Measurements from ENCODE around the gene DISP2.
A peak's percentile ranks its signal among the peaks of the same experiment; 100 is the strongest.

DISP2 gene

DNA sequence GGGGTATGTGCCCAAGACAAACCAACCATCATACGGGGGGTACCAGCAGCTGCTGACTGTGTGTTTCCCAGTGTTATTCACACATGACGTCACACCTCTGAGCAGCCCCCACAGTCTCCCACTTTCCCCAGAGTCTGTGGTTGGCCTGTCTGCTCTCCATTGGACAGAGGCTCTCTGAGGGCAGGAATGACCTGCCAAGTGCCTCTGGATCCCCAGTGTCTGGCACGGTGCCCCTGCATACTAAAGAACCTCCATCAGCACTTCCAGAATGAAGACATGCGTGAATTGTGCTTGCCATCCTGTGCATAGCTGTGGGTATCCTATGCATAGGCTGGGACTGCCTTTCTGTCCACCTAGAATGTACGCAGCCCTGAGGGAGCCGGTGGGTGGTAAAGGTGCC lies 13.8 kb upstream of the DISP2 start:
- no peak for DNase-seq (ENCODE audit: low read depth)

DNA sequence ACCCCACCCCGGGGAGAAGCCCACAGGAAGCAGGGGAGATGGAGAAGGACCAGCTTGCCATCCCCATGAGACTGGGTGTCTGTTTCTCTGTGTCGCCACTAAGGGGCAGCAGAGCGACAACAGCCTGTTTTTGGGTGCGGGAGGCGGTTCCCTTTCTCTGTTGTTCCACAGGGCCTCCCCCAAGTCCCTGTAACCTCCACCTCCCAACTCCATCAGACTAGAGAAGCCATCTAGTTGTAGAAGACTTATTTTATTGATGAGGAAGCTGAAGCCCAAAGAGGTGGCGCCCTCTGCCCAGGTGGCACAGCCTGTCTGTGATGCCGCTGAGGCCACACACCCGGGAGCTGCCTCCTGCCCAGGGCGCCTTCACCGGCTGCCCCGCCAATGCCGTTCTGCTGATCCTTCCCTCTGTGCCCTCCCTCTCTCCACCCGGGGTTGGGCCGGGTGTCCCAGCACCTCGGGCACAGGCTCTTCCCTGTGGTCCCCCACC lies 13.3 kb upstream of the DISP2 start:
- DNase-seq (ENCODE audit: low read depth), result peak; percentile 44

DNA sequence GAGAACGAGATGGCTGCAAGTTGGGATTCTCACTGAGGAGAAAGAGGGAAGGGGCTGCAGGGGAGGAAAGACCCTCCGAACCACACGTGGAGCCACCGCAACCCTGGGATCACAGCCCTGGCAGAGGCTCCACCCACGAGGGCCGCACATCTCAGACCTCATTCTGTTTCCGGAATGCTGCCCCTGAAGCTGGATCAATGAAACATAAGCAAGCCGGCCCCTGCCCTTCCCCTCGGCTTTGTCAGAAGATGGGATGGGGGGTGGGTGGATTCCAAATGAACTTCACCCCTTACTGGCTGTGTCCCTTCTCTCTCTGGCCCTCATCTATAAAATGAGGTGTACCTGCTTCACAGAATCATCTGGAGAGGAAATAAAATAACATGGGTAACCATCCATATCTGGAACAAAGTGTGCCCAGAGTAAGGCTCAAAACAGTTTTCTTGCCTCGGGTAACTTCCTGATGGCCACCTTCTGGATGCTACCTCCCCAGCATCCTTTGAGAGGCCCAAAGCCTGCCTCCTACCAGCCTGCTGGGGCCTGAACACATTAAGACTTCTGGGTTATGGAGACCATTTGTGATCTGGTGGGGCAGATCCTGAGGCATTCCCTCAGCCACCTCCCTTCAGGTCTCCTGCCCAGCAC lies 12.7 kb upstream of the DISP2 start:
- no peak for DNase-seq (ENCODE audit: low read depth)

DNA sequence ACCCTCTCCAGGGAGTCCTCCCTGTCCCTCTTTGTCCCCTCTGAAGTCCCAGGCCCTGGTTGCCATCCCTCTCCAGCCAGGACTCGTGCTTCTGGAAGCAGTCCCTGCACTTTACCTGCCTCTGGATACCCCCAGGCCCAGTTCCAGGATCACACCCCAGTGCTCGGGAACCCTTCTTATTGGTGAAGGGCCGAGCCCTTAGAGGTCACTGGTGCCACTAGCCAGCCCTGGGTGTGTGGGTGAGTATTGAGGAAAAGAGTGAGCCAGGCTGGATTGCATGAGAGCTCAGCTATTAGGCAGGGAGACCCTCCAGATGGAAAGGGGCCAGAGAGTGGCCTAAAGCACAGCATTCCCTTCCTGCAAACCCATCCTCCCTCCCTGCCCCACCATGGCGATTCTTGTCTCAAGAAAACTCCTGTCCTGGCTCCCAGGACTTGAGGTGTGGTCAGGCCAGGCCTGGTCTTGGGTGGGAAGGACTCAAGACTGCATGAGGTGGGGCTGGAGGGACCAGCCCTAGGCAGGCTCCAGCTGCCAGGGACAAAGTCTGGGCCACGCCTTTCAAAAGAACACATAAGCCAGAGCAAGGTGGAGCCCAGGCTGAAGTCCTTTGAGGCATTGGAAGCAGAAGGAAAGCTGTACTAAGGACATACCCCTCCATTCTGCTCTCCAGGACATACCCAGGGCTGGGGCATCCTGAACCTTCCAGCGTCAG lies 12.0 kb upstream of the DISP2 start:
- DNase-seq (ENCODE audit: low read depth), result no peak

DNA sequence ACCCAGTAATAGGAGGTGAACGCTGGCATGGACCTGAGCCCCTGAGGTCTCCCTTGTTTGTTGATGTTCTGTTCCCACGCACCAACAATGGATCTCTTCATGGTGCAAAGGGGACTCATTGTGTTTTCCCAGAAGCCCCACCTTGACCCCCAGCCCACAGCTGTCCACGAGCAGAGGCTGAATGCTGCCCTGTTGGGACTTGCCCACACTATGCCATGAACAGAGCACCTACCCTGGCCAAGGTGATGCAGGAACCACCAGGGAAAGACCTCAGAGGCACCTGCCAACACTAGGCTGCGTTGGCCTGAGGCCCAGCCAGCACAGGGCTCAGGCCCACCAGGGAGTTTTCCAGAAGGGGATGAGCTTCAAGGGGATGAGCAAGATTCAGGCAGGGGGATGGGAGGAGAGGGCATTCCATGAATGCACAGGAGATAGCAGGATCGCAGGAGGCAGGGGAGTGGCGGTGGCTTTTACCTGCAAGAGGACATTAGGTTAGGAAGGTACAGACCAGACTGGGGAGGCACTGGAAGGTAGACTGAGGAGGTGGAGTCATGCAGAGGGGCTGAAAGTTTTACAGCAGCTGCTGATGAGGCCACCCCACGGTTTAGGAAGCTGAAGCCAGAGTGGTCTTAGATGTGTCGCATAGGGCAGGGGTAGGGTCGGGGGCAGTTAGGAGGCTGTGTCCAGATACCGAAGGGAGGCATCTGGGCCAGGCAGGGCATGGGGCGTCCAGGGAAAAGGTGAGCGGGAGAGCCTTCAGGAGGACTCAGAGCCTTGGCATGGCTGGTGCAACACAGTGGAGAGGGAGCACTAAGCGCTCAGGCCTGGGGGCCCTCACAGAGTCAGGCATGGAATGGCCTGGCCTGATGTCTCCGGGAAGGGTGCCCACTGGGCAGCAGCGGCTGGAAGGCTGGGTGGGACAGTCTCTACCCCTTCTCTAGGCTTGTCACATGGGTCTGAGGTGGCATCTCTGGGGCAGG lies 11.2 kb upstream of the DISP2 start:
- no peak for DNase-seq (ENCODE audit: low read depth)

DNA sequence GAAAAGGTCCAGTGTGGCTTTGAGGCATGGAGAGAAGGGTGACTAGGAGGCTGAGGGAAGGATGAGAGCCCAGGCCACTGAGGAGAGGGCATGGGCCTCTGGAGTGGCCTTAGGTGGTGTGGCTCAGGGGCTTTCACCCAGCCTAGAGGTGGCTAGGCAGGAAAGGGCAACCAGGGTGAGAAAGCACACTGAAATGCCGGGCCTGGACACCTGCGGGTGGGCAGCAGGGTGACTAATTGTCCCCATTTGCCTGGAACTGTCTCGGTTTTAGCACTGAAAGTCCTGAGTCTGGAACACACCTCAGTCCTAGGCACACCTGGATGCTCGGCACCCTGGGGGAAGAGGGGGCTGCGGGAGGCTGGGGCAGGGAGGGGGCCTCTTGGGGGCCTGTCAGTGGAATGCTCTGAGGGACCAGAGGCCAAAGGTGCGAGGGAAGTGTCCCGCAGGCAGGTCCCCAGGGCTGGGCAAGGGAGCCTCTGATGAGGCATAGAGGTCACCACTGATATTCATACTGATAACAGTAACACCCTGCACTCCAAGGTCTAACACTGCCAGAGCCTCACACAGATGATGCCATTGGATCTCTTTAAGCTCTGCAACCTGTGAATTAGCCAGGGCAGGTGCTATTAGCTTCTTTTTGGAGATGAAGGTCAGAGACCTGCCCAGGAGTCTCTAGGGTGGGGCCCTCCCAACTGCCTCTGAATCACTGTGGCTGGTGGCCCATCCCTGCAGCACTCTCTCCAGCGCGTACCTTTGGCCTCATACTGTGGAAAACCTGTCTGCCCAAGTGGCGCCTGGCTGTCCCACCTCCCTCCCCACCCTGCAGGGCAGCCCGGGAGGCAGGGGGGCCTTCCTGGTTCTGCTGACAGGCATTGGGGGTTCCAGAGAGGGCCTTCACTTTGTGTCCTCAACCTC lies 10.2 kb upstream of the DISP2 start:
- no peak for DNase-seq (ENCODE audit: low read depth)

DNA sequence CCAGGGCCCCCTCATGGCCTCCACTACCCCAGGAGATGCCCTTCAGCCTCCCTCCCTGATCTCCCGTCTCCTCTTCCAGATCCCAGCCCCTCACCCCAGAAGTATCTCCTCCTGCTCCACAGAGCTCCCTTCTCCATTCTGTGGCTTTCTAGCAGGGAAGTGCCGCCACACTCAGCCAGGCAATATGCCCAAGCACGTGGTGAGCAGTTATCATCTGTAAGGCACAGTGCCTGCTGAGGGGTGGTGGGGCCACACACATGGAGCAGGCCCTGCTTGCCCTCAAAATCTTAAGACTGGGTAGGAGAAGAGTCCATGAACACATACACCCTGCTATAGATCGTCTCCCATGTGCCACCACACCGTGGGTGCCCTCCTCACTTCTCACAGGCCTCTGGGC lies 9.5 kb upstream of the DISP2 start:
- no peak for DNase-seq (ENCODE audit: low read depth)

DNA sequence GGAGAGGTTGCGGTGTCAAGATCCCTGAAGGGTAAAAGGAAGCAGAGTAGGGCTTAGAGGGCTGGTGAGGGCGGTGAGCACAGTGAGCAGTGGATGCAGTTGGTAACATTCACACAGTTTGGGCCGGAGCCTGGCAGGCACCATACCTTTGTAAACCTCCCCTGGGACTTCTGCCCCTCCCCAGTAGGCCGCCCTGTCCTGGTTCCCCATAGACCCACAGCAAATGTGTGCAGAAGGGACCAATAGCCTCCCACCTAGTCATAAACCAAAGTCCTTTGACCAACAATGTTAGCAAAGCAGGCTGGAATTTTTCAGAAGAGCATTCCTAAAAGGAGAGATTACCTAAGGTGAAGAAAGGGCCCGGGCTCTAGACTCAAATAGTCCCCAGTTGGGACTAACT lies 8.9 kb upstream of the DISP2 start:
- DNase-seq (ENCODE audit: low read depth), result no peak

DNA sequence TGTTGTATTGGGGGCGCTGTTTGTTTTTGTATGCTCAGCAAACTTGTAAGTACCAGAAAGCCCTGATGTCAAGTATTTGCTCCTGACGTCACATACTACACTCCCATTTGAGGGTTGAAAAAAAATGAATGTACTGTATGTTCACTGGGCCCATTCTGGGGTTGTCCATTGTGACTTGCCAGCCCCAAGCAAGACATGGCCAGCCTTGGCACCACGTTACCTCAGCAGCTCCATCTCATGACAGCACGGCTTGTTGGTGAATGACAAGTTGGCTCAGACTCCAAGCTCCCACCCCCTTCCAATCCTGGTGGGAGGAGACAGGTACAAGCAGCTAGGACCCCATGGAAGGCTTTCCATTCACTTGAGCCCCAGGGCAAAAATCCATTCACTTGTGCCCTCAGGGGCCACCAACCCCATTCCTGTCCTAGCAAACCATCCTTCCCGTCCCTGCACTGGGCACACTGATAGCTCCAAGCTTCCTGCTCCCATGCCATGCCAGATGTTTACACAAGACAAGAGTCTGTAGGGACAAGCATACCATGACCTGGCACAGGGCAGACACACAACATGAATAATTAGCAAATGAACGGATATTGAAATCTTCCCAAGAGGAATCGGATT lies 5.6 kb upstream of the DISP2 start:
- no peak for DNase-seq (ENCODE audit: low read depth)

DNA sequence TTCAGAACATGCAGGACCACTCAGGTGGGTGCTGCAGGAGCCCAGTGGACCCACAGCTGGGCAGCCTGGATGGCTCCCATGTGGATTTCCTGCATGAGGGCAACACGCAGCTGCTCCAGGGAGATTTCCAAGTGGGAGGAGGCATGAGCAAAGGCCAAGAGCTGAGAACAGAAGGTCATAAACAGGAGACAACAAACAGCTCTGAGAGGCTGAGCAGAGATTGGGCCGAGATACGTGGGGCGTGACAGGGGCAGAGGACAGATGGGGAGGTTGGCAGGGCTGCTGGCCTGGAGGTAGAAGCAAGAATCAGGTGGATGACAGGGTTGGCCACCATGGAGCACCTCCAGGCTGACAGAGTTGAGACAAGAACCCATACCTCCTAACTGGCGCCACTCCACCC lies 4.3 kb upstream of the DISP2 start:
- no peak for DNase-seq (ENCODE audit: low read depth)

DNA sequence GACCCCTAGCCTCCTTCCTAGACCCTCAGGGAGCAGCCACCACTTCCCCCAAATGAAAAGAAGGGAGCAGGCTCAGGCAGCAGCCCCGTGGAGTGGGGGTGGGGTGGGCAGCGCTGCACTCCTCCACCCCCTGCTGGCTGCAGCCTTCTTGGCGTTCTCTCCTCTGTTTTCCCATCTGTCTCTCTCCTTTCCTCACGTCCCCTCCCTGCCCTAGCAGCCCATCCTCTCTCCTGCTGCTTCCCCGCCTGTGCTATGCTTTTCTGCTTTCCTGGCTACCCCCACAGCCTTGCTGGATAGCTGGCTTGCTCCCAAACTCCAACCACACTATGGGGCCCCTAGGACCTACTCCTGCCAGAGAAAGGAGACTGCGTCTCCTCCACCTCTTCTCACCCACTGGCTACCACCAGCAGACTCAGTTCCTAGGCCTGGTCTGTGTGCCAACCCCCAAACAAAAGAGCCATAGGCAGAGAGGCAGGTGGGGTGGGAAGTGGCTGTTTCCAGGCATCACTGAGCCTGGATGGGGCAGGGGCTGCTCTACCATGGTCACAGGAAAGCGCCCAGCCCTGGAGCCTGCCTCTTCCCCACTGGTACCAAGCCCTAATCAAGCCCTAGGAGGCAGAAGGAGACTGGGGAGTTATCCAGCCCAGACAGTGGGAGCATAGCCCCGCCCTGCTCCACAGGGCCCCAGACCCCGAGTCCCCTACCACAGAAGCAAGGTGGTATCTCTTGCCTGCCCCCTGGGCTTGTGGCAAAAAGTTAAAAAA lies 3.4 kb upstream of the DISP2 start:
- DNase-seq (ENCODE audit: low read depth), result no peak

DNA sequence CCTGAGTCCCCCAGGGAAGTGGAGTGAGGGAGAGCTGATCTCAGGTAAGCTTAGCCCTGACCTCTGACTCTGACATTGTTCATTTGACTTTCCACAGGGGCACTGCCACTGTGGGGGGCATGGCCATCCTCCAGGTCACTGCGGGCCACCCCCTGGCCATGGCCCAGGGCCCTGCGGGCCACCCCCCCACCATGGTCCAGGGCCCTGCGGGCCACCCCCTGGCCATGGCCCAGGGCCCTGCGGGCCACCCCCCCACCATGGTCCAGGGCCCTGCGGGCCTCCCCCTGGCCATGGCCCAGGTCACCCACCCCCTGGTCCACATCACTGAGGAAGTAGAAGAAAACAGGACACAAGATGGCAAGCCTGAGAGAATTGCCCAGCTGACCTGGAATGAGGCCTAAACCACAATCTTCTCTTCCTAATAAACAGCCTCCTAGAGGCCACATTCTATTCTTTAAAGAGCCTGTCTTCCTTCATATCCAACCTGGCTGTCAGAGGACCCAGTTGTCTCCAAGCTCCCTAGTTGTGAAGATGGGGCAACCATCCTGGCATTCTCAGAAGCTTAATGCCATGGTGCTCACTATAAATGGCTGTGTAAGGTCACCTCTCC lies 1.9 kb upstream of the DISP2 start:
- no peak for DNase-seq (ENCODE audit: low read depth)

DNA sequence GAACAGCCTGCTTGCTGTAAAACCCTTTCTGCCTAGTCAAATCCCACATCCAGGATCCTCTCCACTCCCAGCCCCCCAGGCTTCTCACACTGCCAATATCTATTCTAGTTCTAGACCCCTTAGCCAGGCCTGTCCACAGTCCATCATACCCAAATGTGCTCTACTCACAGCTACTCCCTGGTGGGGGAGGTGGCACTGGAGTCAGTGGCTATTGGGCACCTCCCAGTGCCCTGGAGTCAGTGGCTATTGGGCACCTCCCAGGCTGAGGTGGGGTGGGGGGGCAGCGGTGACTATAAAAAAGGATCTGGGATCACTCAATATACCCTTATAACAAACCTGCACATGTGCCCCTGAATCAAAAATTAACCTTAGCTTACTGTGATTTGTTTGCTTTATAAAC lies 773 bp upstream of the DISP2 start:
- DNase-seq (ENCODE audit: low read depth), result no peak

DNA sequence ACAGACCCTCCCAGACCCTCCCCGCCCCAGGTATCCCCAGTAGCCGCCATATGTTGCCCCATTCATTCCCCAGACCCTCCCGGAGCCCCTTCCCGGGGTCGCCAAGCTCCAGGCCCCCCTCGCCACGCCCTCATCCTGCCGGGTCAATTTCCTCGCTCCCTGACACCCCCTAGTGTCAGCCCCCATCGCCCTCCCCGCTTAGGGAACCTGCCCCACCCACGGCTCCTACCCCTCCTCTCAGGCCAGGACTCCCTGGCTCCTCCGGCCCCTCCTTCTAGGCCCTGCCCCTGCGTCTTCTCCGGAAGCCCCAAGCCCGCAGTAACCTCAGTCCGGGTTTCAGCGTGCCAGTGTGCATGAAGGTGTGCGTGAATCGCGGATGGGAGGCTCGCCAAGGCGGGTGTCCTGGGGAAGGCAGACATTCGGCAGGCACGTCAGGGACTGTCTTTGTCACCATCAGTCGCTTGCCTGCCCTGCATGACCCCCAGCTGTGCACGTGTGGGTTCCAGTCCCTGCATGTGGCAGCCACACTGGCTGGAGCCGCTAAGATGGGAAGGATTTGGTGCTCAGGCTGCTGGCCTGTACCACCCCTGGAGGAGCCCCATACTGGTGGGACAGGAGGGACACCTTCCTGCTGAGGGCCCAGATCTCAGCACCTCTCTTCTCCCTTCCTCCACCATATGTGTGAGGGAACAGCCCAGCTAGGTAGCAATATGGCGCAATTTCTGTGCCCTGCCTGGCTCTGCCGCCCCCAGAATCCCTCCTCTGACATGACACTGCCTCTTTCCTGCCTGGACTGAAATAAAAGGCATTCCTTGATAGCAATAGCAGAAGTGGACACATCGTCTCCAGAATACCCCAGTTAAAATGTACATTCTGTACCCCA lies 693 bp downstream of the DISP2 start:
- peak; percentile 23 for DNase-seq (ENCODE audit: low read depth)

DNA sequence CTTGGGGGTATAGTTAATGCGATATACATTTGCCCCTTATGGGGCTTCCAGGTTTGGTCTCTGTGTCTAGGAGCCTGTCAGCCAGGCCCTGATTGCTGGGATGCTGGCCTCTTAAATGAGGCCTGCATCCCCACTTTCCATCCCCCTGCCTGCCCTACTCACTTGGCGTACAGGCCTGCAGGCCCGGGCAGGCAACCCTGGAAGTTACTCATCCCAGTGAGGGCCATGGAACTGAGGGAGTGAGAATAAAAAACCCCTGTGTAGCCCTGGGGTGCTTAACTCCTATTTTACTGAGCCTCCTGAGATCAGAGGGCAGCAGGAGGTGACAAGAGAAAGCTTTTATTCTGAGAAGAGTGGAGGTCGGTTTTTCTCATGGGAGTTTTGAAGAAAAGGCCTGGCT lies 2.0 kb downstream of the DISP2 start:
- DNase-seq (ENCODE audit: low read depth), result no peak

DNA sequence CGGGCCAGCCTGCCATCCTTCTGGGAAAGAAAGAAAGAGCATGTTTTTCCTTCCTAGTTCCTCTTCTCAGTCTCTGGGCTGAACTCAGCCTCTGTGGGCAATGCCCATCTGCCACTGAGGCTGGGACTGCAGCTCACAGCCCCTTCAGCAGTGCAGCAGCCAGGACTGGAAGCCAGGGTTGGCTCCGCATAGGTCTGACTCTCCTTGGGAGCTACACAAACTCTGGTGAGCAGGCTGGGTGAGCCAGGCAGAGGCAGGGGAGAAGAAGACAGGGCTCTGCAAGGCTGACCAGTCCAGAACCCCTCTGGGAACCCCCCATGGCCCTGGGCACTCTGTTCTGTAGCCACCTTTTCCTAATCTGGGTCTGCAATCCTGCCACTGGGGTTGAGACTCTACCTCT lies 3.6 kb downstream of the DISP2 start:
- DNase-seq (ENCODE audit: low read depth), result no peak

DNA sequence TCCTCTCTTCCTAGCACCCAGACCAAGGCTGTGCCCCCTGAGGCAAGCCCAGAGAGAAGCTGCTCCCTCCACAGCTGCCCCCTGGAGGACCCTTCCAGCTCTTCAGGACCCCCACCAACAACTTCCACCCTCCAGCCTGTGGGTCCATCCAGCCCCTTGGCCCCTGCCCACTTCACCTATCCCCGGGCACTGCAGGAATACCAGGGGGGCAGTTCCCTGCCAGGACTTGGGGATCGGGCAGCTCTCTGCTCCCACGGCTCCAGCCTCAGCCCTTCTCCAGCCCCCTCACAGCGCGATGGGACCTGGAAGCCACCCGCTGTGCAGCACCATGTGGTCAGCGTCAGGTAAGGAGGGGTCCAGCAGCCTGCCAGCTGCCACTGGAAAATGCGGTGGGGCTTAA lies 5.6 kb downstream of the DISP2 start:
- DNase-seq (ENCODE audit: low read depth), result no peak

DNA sequence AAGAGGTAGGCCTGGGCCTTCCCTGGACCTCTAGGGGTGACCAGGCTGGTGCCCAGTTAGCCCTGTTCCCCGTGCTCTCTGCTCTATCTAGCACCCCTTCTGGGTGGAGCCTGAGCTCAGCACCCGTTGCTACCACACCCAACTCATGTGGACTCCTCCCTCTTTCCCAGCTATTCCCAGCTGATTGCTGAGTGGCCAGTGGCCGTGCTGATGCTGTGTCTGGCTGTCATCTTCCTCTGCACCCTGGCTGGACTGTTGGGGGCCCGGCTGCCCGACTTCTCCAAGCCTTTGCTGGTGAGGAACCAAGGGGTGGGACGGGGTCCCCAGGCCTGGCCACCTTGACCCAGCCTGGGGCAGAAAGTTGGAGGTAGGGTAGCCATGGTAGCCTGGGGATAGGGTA lies 6.2 kb downstream of the DISP2 start:
- DNase-seq (ENCODE audit: low read depth), result no peak

DNA sequence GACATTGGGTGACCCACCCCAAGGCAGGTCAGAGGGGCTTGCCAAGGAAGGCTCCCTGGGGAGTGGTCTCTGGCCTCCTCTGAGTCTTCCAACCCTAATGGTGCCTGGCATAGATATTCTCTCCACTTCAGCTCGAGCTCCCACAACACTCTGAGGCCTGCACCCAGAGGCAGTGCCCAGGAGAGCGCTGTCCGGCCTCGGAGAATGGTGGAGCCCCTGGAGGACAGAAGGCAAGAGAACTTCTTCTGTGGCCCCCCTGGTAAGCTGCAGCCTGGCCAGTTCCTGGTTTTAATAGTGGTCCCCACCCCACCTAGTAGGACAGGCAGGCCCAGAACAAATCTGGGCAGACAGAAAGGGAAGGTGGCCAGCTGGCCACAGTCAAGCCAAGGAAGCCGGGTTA lies 7.0 kb downstream of the DISP2 start:
- DNase-seq (ENCODE audit: low read depth), result no peak
